Measurements from ENCODE around the gene XYLT1.

The XYLT1 gene

DNA sequence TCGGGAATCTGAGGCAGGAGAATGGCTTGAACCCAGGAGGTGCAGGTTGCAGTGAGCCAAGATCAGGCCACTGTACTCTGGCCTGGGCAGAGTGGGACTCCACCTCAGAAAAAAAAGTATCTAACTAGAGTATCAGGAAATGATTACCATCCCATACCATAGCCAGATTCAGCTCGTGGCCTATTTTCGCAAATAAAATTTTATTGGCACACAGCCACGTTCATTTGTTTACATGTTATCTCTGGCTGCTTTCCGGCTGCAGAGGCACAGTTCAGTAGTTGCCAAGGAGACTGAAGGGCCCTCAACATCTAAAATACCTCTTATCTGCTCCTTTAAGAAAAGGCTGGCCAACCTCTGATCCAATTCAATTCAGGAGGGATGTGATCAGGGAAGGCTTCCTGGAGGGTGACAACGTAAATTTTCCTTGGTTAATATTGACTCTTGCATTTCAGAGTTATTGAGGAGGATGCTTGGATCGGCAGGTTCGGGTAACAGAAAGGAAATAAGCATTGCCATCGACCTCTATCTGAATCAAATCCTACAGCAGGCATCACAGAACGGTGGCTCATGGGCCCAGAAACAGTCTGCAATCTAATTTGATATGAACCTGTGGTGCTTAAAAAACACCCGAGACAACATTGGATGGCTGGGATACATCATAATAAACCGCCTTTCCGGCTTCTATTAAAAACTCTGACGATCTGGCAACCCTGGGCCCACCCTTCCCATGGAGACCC, 73.8 kb downstream of the XYLT1 start:
- no peak for TF ChIP-seq ZFX (IDR thresholded peaks at IDR 0.05; ENCODE audit: borderline replicate concordance)
- TF ChIP-seq, protein P1, sequence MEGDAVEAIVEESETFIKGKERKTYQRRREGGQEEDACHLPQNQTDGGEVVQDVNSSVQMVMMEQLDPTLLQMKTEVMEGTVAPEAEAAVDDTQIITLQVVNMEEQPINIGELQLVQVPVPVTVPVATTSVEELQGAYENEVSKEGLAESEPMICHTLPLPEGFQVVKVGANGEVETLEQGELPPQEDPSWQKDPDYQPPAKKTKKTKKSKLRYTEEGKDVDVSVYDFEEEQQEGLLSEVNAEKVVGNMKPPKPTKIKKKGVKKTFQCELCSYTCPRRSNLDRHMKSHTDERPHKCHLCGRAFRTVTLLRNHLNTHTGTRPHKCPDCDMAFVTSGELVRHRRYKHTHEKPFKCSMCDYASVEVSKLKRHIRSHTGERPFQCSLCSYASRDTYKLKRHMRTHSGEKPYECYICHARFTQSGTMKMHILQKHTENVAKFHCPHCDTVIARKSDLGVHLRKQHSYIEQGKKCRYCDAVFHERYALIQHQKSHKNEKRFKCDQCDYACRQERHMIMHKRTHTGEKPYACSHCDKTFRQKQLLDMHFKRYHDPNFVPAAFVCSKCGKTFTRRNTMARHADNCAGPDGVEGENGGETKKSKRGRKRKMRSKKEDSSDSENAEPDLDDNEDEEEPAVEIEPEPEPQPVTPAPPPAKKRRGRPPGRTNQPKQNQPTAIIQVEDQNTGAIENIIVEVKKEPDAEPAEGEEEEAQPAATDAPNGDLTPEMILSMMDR (IDR thresholded peaks at IDR 0.05) = no peak
- H3K27ac ChIP-seq = no peak overlapping the region

DNA sequence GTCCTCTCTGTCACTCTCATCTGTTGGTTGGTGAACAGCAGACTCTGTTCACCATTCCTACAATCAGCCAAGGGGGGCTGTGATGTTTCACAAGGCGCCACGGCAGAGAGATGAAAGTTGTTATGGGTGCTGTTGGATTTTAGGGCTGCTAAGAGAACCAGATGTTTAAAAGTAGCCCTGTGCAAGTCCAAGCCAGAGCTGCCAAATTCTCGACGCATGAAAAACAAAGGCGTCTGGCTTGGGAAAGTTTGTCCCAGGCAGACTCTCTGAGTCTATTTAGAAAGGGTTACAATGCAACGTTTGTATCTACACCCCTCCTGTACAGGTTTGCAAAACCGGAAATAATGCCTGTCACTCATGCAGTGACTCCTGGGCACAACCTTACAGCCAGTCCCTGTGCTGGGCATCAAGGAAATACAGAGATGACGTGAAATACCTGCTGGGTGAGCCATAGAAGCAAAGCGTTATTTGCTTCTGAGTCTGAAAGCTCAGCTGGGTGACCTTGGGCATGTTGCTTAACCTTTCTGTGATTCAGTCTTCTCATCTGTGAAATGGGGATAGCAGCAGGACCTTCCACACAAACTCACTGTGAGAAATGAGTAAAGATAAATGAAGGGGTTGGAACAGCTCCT, 74.8 kb downstream of the XYLT1 start:
- H3K27ac ChIP-seq = no peak overlapping the region
- TF ChIP-seq, protein P1 (IDR thresholded peaks at IDR 0.05) = no peak
- no peak for TF ChIP-seq ZFX (IDR thresholded peaks at IDR 0.05; ENCODE audit: borderline replicate concordance)

DNA sequence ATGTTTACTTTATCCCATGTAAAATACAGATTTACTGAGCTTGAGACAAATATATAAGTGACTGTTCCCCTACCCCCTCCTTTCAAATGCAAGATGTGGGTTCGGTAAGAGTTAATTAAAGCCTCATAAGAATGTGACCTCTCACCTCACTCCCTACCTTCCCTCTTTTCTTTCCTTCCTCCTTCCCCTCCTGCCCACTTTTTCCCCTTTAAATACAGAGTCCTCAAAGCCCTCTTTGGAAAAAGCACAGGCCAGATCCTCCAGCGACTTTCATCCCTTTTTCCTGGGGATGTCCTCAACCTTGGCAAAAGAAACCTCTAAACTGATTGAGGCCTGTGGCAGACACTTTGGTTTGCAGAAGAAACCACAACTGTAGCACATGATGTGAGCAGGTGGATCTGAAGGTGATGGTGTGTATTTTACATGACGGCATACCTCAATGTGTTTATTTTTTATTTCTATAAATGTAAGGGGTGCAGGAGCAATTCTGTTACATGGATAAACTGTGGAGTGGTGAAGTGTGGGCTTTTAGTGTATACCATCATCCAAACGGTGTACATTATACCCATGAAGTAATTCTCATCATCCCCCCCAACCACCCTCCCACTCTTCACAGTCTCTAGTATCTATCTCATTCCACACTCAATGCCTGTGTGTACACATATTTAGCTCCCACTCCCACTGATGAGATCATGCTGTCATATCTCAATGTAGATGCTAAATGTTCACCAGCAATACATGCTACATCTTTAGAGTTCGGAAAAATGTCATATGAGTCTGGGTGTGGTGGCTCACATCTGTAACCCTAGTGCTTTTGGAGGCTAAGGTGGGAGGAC, 77.7 kb downstream of the XYLT1 start:
- TF ChIP-seq, protein P1 (IDR thresholded peaks at IDR 0.05) = no peak
- no peak for TF ChIP-seq ZFX (IDR thresholded peaks at IDR 0.05; ENCODE audit: borderline replicate concordance)
- no peak overlapping the region for H3K27ac ChIP-seq

- H3K27ac ChIP-seq = no peak overlapping the region
- TF ChIP-seq ZFX (IDR thresholded peaks at IDR 0.05; ENCODE audit: borderline replicate concordance) = no peak
- TF ChIP-seq, protein P1 (IDR thresholded peaks at IDR 0.05) = no peak
Measured at GRCh38 chr16:17392127-17392856, 78.5 kb downstream of the XYLT1 start.

DNA sequence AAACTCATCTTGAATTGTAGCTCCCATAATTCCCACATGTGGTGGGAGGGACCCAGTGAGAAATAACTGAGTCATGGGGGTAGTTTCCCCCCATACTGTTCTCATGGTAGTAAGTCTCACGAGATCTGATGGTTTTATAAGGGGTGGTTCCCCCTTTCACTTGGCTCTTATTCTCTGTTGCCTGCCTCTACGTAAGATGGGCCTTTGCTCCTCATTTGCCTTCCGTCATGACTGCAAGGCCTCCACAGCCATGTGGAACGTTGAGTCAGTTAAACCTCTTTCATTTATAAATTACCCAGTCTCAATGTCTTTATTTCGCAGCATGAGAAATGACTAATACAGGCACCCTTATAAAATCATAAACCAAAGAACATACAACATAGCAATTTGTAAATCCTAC, 79.0 kb downstream of the XYLT1 start:
- TF ChIP-seq ZFX (IDR thresholded peaks at IDR 0.05; ENCODE audit: borderline replicate concordance) = no peak
- TF ChIP-seq, protein P1 (IDR thresholded peaks at IDR 0.05) = no peak
- no peak overlapping the region for H3K27ac ChIP-seq

DNA sequence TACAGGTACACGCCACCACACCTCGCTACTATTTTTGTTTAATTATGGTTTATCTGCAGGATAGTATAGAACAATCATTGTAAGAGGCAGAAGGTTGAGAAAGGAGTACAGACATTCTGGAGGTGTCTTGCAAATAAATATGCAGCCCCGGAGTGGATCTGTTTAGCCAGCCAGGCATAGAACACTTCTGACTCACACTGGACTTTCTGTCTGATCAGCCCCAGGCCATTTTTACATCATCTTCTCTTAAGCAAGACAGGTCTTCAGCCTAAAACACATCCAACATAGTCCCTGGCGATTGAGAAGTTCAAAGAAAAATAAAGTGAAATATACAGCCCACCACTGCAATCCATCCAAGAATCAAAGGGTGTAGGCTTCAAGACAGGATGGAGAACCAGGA, 81.4 kb downstream of the XYLT1 start:
- no peak for TF ChIP-seq ZFX (IDR thresholded peaks at IDR 0.05; ENCODE audit: borderline replicate concordance)
- TF ChIP-seq, protein P1 (IDR thresholded peaks at IDR 0.05) = no peak
- no peak overlapping the region for H3K27ac ChIP-seq
